ENCODE measurements around the gene ZFP36L1. TPM values are rescaled to one million over a fixed set of nuclear protein-coding genes. Genes with fewer than 3 reads are reported as not detected.

Gene ZFP36L1
- total and polyA plus RNA-seq, 7 experiments from 2014 or later, result 82.0 to 231 (median 160) TPM

DNA sequence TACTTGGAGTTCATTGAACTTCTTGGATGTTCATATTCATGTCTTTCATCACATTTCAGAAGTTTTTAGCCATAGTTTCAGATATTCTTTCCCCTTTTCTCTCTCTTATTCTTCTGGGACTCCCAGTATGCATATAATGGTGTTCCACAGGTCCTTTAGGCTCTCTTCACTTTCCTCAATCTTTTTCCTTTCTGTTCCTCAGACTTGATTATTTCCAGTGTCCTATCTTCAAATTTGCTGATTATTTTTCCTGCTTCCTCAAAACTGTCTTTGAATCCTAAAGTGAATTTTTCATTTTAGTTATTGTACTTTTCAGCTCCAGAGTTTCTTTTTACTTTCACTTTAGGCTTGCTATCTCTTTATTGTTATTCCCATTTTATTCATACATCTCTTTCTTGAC lies 8.8 kb upstream of the ZFP36L1 start:
- POLR2A ChIA-PET, result interaction anchor here (1.1 to 23.4 kb wide), 3 partner anchors 12 to 18 kb away, joined by 3 to 1273 read pairs (median 23); partner anchors contain the start of gene ZFP36L1
- DNase-seq, result no peak
- no peak overlapping the region for H3K4me3 ChIP-seq (ENCODE audit: low read length)
- no peaks in the 10 kb centered on the region for H3K9me3 ChIP-seq (ENCODE audit: control insufficient read depth in 2 of 3, low read length in 3 of 3)
- no peaks in the 10 kb centered on the region for H3K27me3 ChIP-seq (ENCODE audit: control insufficient read depth in 2 of 2, insufficient read depth in 2 of 2, low read length in 2 of 2)
- H3K27ac ChIP-seq (ENCODE audit: low read depth, low read length), result no peak overlapping the region
- intact Hi-C loops (cut with micrococcal nuclease), result no loop called here
- Mint-ChIP-seq H3K9me3 (peaks cover 5 to 24% (median 11%) of the 10 kb centered on the region in 11 donors), H3K27ac (peak overlapping the region in 5 of 9 donors; percentile 7 to 68 (median 29)), H3K4me1 (peaks cover 20 to 60% (median 40%) of the 10 kb centered on the region in 7 donors), H3K36me3 (peaks cover 8 to 26% (median 10%) of the 10 kb centered on the region in 5 donors), H3K27me3 (no peaks in the 10 kb centered on the region), H3K4me3 (peak overlapping the region in 5 of 10 donors; percentile 0 to 55 (median 18))
- H3K4me1 ChIP-seq (ENCODE audit: control insufficient read depth in 2 of 2, insufficient read depth in 2 of 2, low read length in 2 of 2), result peaks cover 6 to 17% of the 10 kb centered on the region in 2 donors
- no peaks in the 10 kb centered on the region for H3K36me3 ChIP-seq (ENCODE audit: control insufficient read depth in 2 of 3, insufficient read depth in 3 of 3, low read length in 3 of 3)
- no peak for ATAC-seq
- CTCF ChIA-PET, result interaction anchor here (1.2 kb wide), 1 partner anchor 13 kb away, joined by 3 read pairs; no protein-coding TSS in a partner anchor

DNA sequence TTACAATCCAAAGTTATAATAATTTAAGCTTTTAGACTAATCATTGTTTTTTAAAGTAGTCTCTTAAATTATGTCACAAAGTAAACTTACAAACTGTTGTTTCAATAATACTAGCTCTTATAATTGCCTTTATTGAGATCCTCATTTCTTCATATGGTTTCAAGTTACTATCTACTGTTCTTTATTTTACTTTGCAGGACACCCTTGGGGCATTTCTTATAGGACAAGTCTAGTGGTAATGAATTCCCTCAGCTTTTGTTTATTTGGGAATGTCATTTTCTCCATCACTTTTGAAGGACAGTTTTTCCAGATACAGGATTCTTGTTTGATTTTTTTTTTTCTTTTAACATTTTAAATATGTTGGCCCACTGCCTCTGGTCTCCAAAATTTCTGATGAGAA lies 8.1 kb upstream of the ZFP36L1 start:
- POLR2A ChIA-PET, result interaction anchor here (0.8 to 23.4 kb wide), 4 partner anchors 12 to 112 kb away, joined by 3 to 1273 read pairs (median 14); partner anchors contain the start of gene ZFP36L1
- Mint-ChIP-seq H3K27ac (peak overlapping the region in 1 of 9 donors; percentile 68), H3K27me3 (no peaks in the 10 kb centered on the region), H3K36me3 (peaks cover 8 to 26% (median 10%) of the 10 kb centered on the region in 5 donors), H3K4me1 (peaks cover 17 to 62% (median 39%) of the 10 kb centered on the region in 7 donors), H3K4me3 (no peak overlapping the region), H3K9me3 (peaks cover 5 to 24% (median 11%) of the 10 kb centered on the region in 11 donors)
- H3K9me3 ChIP-seq (ENCODE audit: control insufficient read depth in 2 of 3, low read length in 3 of 3), result no peaks in the 10 kb centered on the region
- ATAC-seq (no peak), DNase-seq (no peak)
- H3K27me3 ChIP-seq (ENCODE audit: control insufficient read depth in 2 of 2, insufficient read depth in 2 of 2, low read length in 2 of 2), result no peaks in the 10 kb centered on the region
- intact Hi-C loops (cut with micrococcal nuclease), result no loop called here
- no peak overlapping the region for H3K4me3 ChIP-seq (ENCODE audit: low read length)
- CTCF ChIA-PET, result interaction anchor here (1.0 to 1.2 kb wide), 2 partner anchors 11 to 14 kb away, joined by 3 read pairs; no protein-coding TSS in a partner anchor
- H3K27ac ChIP-seq (ENCODE audit: low read depth, low read length), result no peak overlapping the region
- H3K36me3 ChIP-seq (ENCODE audit: control insufficient read depth in 2 of 3, insufficient read depth in 3 of 3, low read length in 3 of 3), result no peaks in the 10 kb centered on the region
- peaks cover 11 to 18% of the 10 kb centered on the region in 2 donors for H3K4me1 ChIP-seq (ENCODE audit: control insufficient read depth in 2 of 2, insufficient read depth in 2 of 2, low read length in 2 of 2)

DNA sequence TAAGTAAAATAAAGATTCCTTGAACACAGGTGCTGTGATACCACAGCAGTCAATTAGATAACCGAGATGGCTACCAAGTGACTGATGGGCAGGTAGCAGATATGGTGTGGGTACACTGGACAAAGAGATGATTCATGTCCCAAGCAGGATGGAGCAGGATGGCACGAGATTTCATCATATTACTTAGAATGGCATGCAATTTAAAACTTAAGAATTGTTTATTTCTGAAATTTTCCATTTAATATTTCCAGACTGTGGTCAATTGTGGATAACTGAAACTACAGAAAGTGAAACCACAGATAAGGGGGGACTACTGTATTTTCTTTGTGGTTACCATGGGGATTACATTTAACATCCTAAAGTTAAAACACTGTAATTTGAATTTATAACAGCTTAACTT lies 7.5 kb upstream of the ZFP36L1 start:
- no peak for ATAC-seq
- Histone ChIP-seq H3K4me1 (ENCODE audit: control insufficient read depth in 2 of 2, insufficient read depth in 2 of 2, low read length in 2 of 2) (peaks cover 11 to 18% of the 10 kb centered on the region in 2 donors), H3K9me3 (ENCODE audit: control insufficient read depth in 2 of 3, low read length in 3 of 3) (no peaks in the 10 kb centered on the region), H3K4me3 (ENCODE audit: low read length) (no peak overlapping the region), H3K27me3 (ENCODE audit: control insufficient read depth in 2 of 2, insufficient read depth in 2 of 2, low read length in 2 of 2) (no peaks in the 10 kb centered on the region), H3K36me3 (ENCODE audit: control insufficient read depth in 2 of 3, insufficient read depth in 3 of 3, low read length in 3 of 3) (peaks cover 0 to 2% (median 0%) of the 10 kb centered on the region in 3 experiments), H3K27ac (ENCODE audit: low read depth, low read length) (no peak overlapping the region)
- Mint-ChIP-seq H3K27me3 (no peaks in the 10 kb centered on the region), H3K4me1 (peaks cover 17 to 57% (median 33%) of the 10 kb centered on the region in 7 donors), H3K4me3 (no peak overlapping the region), H3K36me3 (peaks cover 8 to 26% (median 10%) of the 10 kb centered on the region in 5 donors), H3K9me3 (peaks cover 5 to 24% (median 11%) of the 10 kb centered on the region in 11 donors), H3K27ac (peak overlapping the region in 4 of 9 donors; percentile 0 to 38 (median 23))
- intact Hi-C loops (cut with micrococcal nuclease), result no loop called here
- DNase-seq, result no peak
- POLR2A ChIA-PET, result interaction anchor here (0.8 to 23.4 kb wide), 3 partner anchors 12 to 112 kb away, joined by 5 to 1273 read pairs (median 23); partner anchors contain the start of gene ZFP36L1
- CTCF ChIA-PET, result interaction anchor here (1.0 to 1.2 kb wide), 2 partner anchors 11 to 14 kb away, joined by 3 read pairs; no protein-coding TSS in a partner anchor

DNA sequence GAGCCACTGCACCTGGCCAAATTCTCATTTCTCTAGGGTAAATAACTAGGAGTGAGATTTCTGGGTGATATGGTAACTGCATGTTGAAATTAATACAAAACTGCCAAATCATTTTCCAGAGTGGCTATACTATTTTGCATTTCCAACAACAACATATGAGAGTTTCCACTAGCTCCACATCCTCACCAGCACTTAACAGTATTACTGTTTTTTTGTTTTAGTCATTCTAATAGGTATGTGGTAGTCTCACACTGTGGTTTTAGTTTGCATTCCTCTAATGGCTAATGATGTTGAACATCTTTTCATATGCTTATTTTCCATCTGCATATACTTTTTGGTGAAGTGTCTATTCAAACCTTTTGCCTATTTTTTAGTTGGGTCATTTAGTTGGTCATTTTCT lies 5.8 kb upstream of the ZFP36L1 start:
- Mint-ChIP-seq H3K36me3 (peaks cover 8 to 22% (median 10%) of the 10 kb centered on the region in 5 donors), H3K4me1 (peaks cover 17 to 51% (median 38%) of the 10 kb centered on the region in 7 donors), H3K9me3 (peaks cover 5 to 24% (median 12%) of the 10 kb centered on the region in 11 donors), H3K27me3 (peaks cover 0 to 4% (median 0%) of the 10 kb centered on the region in 5 donors), H3K27ac (peak overlapping the region in 6 of 9 donors; percentile 14 to 66 (median 22)), H3K4me3 (no peak overlapping the region)
- Histone ChIP-seq H3K9me3 (ENCODE audit: control insufficient read depth in 2 of 3, low read length in 3 of 3) (no peaks in the 10 kb centered on the region), H3K27me3 (ENCODE audit: control insufficient read depth in 2 of 2, insufficient read depth in 2 of 2, low read length in 2 of 2) (no peaks in the 10 kb centered on the region), H3K4me3 (ENCODE audit: low read length) (no peak overlapping the region), H3K4me1 (ENCODE audit: control insufficient read depth in 2 of 2, insufficient read depth in 2 of 2, low read length in 2 of 2) (peaks cover 11 to 18% of the 10 kb centered on the region in 2 donors), H3K36me3 (ENCODE audit: control insufficient read depth in 2 of 3, insufficient read depth in 3 of 3, low read length in 3 of 3) (peaks cover 0 to 5% (median 0%) of the 10 kb centered on the region in 3 experiments), H3K27ac (ENCODE audit: low read depth, low read length) (no peak overlapping the region)
- ATAC-seq, result no peak
- intact Hi-C loops (cut with micrococcal nuclease), result loop anchor here in 1 of 2 donors (5.0 kb wide), 1 partner anchor 981 kb away; the partner anchor contains the start of genes RAD51B and ZFYVE26
- POLR2A ChIA-PET, result interaction anchor here (1.1 to 22.1 kb wide), 2 partner anchors 9 to 13 kb away, joined by 4 to 1273 read pairs; no protein-coding TSS in a partner anchor
- DNase-seq, result no peak
- CTCF ChIA-PET, result interaction anchor here (0.9 kb wide), 1 partner anchor 10 kb away, joined by 6 read pairs; no protein-coding TSS in a partner anchor

DNA sequence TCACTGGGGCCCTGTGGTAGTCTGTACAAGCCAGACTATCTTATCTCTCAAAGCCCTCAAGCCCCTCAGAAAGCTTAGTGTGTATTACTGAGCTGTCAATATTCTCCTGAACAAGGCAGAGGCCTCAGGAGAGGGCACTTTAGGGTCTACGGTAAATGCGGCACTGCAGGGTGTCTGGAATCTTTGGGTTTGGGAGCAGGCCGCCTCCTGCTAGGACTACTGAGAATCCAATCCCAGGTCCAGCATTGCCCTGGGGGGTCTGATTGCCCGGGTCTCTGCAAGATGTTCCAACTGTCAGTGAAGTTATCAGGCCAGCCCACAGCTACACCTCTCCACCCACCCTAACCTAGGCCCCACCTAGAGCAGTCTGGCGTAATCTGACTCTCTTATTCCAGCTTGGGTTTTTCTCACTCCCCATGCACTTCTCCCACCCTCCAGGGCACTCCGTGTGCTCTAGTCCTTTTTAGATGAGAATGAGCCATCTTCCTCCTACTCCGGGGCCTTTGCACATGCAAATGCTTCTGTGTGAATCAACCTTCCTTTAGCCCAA lies 4.3 kb upstream of the ZFP36L1 start:
- Histone ChIP-seq H3K9me3 (ENCODE audit: control insufficient read depth in 2 of 3, low read length in 3 of 3) (no peaks in the 10 kb centered on the region), H3K4me1 (ENCODE audit: control insufficient read depth in 2 of 2, insufficient read depth in 2 of 2, low read length in 2 of 2) (peaks cover 11 to 18% of the 10 kb centered on the region in 2 donors), H3K27ac (ENCODE audit: low read depth, low read length) (peak overlapping the region; percentile 100), H3K36me3 (ENCODE audit: control insufficient read depth in 2 of 3, insufficient read depth in 3 of 3, low read length in 3 of 3) (peaks cover 0 to 12% (median 0%) of the 10 kb centered on the region in 3 experiments), H3K27me3 (ENCODE audit: control insufficient read depth in 2 of 2, insufficient read depth in 2 of 2, low read length in 2 of 2) (no peaks in the 10 kb centered on the region), H3K4me3 (ENCODE audit: low read length) (no peak overlapping the region)
- H3K4me1 Mint-ChIP-seq, result peaks cover 17 to 46% (median 39%) of the 10 kb centered on the region in 7 donors
- H3K27ac Mint-ChIP-seq, result peak overlapping the region; percentile 91 to 100 (median 98)
- intact Hi-C loops (cut with micrococcal nuclease), result loop anchor here in 1 of 2 donors (5.0 kb wide), 1 partner anchor 980 kb away; the partner anchor contains the start of genes RAD51B and ZFYVE26
- H3K9me3 Mint-ChIP-seq, result peaks cover 5 to 25% (median 12%) of the 10 kb centered on the region in 11 donors
- ATAC-seq (no peak), DNase-seq (no peak)
- H3K4me3 Mint-ChIP-seq, result peak overlapping the region; percentile 6 to 99 (median 94)
- peaks cover 8 to 17% (median 9%) of the 10 kb centered on the region in 5 donors for H3K36me3 Mint-ChIP-seq
- CTCF ChIA-PET, result interaction anchor here (0.5 to 3.2 kb wide), 8 partner anchors 15 to 521 kb away, joined by 3 to 38 read pairs (median 6); no protein-coding TSS in a partner anchor
- peaks cover 0 to 4% (median 0%) of the 10 kb centered on the region in 5 donors for H3K27me3 Mint-ChIP-seq
- POLR2A ChIA-PET, result interaction anchor here (2.8 to 22.1 kb wide), 4 partner anchors 14 to 545 kb away, joined by 16 to 1273 read pairs (median 44); no protein-coding TSS in a partner anchor
